ENCODE measurements around the gene POFUT1.

GRCh38 chr20:32163951-32164350 is 43.7 kb upstream of the POFUT1 start:
- TF ChIP-seq POLR2A (IDR thresholded peaks at IDR 0.05) (no peak), CTCF (IDR thresholded peaks at IDR 0.05) (no peak)

Data from transverse colon (tissue), 3 donors.